GM12892 (cell line): ENCODE results near the gene TMED9.

Experiments used
- DNase-seq: peaks from one replicate; pipeline ENCODE4 v3.0.0; 2011; ENCODE audit not compliant: insufficient read length
- FAIRE-seq: peaks from 2 replicates; lab custom pipeline; 2011; peaks lifted over from hg19 to GRCh38; lab: Jason Lieb, UNC
- POLR2A ChIP-seq: IDR thresholded peaks from 2 replicates; pipeline ENCODE4 v1.6.1; 2011; ENCODE audit warnings: low read depth, low read length, control low read depth
- POLR2AphosphoS5 ChIP-seq: IDR thresholded peaks from 2 replicates; pipeline ENCODE4 v1.6.1; 2011; ENCODE audit warnings: low read depth, low read length, control low read depth
- TAF1 ChIP-seq: IDR thresholded peaks from 2 replicates; pipeline ENCODE4 v1.6.1; 2011; ENCODE audit warnings: low read depth, mild to moderate bottlenecking, control low read depth, low read length, borderline replicate concordance

TMED9 gene

DNA sequence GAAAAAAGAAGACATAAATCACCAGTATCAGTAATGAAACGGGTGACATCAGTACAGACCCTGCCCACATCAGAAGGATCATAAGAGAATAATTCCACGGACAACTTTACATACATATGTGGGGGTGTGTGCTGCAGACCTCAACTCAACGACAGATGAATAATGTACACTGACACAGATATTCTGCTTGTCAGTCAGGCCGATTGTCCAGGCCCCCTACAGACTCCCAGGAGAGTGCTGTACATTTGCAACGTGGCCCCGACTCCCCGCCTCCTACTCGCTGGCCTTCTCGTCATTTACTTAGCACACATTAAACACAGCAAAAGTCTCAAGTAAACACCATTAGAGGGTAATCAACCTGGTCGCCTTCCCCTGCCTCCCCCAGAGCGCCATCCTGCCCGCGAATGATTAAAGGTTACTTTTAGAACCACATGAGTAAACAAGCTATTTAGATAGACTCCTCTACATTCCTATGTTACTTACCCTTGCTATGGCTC is 3.5 kb upstream of the TMED9 start:
- DNase-seq: no peak
- no peak for FAIRE-seq
- TF ChIP-seq POLR2AphosphoS5 (no peak), TAF1 (no peak), POLR2A (no peak)

DNA sequence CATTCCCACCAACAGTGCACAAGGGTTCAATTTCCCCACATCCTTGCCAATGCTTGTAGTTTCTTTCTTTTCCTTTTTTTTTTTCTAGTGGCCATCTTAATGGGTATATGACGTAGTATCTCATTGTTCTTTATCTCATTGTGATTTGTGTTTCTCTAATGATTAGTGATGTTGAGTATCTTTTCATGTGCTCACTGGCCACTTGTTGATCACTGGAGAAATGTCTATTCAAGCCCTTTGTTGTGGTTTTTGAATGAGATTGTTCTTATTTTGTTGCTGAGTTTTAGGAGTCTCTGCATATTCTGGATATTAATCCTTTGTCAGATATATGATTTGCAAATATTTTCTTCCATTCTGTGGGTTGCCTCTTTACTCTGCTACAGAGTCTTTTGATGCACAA is 1.6 kb upstream of the TMED9 start:
- TF ChIP-seq POLR2AphosphoS5: no peak
- no peak for TF ChIP-seq TAF1
- TF ChIP-seq POLR2A: no peak

DNA sequence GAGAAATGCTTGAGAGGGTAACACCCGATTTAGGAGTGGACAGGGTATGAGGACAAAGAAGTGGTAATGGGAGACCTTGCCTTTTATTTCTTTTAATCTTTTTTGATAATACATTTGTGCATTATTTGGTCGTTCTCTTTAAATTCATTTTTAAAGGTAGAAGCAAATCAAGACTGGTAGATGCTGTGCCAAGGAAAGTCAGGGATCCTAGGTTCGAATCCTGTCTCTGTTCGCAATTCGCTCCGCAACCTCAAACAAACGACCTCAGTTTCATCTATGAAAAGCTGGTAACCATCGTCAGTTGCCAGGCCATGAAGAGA is 353 bp upstream of the TMED9 start:
- TF ChIP-seq POLR2AphosphoS5 (no peak), POLR2A (no peak), TAF1 (no peak)
- DNase-seq (no peak), FAIRE-seq (no peak)

More for the DNA sequence above, 1.6 kb upstream of the TMED9 start:
- FAIRE-seq (no peak), DNase-seq (no peak)

DNA sequence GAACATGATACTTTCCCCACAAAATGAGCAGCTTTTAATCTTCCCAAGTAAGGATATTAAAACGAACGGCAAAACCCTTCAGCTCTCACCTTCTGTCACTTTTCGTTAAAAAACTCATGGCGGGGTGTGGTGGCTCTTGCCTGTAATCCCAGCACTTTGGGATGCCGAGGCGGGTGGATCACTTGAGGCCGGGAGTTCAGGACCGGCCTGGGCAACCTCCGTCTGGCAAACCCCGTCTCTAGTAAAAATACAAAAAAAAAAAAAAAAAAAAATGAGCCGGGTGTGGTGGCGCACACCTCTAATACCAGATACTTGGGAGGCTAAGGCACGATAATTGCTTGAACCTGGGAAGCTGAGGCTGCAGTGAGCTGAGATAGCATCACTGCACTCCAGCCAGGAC is 902 bp downstream of the TMED9 start:
- TF ChIP-seq POLR2AphosphoS5 (no peak), POLR2A (no peak), TAF1 (no peak)
- FAIRE-seq (no peak), DNase-seq (no peak)

DNA sequence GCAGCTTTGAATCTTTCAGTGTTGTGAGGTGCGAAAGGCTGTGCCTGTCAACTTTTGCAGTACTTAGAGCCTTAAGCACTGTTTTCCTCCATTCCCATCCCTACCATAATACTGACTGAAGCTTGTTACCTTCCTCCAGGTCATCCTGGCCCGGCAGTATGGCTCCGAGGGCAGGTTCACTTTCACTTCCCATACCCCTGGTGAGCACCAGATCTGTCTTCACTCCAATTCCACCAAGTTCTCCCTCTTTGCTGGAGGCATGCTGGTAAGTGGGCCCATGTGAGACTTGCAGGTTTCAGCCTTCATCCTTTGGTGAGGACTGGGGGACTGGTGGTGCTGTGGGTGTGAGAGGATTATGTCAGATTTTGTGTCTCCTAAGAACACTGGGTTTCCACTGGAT is 1.5 kb downstream of the TMED9 start:
- FAIRE-seq (no peak), DNase-seq (no peak)
- no peak for TF ChIP-seq POLR2A
- no peak for TF ChIP-seq TAF1
- TF ChIP-seq POLR2AphosphoS5: no peak; the same call in 1 of the 2 replicates

DNA sequence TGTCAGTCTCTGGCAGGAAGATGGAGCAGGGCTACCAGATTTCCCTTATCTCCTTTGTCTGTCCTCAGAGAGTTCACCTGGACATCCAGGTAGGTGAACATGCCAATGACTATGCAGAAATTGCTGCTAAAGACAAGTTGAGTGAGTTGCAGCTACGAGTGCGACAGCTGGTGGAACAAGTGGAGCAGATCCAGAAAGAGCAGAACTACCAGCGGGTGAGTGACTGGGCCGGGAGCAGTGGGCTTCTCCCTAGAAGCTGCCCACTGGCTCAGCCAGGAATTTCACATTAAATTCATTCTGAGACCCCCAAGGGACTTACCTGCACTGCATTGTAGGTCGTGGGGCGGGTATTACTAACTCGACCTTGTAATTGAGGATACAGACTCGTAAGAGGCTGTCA is 2.1 kb downstream of the TMED9 start:
- FAIRE-seq: no peak
- DNase-seq: no peak
- TF ChIP-seq POLR2AphosphoS5: no peak
- no peak for TF ChIP-seq POLR2A
- no peak for TF ChIP-seq TAF1

DNA sequence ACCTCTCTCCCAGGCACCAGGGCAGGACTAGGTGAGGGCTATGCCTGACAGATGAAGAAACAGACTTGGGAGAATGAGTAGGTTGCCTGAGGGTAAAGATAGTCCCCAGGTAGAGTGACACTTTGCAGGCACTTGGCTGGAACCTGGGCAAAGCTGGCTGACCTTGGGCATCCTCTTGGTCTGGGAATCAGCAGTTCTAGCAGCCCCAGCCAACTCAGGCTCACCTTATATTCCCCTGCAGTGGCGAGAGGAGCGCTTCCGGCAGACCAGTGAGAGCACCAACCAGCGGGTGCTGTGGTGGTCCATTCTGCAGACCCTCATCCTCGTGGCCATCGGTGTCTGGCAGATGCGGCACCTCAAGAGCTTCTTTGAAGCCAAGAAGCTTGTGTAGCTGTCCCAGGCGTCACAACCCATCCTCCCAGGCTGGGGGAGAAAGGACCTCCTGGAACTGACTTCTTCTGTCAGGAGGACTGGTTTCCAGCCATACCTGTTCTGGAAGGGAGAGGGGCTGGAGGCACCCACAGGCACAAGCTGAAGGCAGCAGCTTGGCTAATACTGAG is 3.1 kb downstream of the TMED9 start:
- no peak for TF ChIP-seq POLR2A
- TF ChIP-seq TAF1: no peak
- no peak for TF ChIP-seq POLR2AphosphoS5
- no peak for FAIRE-seq
- no peak for DNase-seq

DNA sequence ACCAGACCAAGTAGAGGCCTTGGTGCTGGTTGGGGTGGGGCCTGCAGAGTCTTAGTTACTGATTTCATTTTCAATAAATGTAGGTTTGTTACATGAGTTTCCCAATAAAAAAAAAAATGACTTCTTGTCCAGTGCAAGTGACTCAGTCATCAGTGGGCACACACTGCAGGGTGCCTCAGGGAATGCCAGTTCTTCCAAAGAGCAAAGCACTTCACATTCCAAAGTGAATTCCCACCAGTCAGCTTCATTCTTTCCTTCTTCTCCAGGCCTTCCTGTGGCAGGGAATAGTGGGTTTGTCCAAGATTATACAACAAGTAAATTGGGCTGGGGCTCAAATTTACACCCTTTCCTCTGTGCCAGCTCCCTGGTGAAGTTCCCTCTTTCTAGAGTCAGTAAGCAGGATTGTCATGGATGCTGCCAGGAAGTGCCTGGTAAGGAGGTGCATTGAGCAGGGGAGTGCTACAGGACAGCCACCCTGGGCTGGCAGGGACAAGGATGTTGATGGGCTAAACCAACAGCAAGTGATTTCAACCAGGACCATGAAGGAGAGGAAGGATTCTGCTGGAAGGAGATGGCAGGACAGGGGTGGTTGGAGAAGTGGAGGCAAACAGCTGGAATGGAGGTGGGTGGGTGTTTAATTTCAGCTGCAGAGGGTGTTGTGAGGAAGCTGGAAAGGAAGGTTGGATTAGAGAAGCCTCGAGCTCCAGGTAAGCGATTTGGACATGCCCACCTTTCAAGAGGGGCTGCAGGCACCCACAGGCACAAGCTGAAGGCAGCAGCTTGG is 4.2 kb downstream of the TMED9 start:
- TF ChIP-seq POLR2AphosphoS5: no peak
- TF ChIP-seq TAF1: no peak
- TF ChIP-seq POLR2A: no peak
- no peak for DNase-seq
- no peak for FAIRE-seq

DNA sequence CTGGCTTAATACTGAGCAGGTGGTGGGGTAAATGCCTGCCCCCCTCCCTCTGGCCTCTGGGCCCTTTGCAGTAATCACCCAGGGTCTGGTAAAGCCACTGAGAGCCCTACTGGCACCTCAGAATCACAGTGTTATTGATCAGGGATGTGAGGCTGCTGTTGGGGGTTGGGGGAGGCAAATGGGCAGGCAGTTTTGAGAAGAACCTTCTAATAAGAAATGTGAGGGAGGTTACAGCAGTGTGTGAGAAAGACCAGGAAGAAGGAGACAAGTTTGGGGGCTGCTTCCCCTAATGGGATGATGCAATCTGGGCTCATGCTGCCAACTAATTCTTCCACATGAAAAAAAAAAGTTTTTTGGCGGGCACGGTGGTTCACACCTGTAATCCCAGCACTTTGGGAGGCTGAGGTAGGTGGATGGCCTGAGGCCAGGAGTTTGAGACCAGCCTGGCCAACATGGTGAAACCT is 4.8 kb downstream of the TMED9 start:
- TF ChIP-seq POLR2A (no peak), POLR2AphosphoS5 (no peak), TAF1 (no peak)
- DNase-seq (no peak), FAIRE-seq (no peak)

DNA sequence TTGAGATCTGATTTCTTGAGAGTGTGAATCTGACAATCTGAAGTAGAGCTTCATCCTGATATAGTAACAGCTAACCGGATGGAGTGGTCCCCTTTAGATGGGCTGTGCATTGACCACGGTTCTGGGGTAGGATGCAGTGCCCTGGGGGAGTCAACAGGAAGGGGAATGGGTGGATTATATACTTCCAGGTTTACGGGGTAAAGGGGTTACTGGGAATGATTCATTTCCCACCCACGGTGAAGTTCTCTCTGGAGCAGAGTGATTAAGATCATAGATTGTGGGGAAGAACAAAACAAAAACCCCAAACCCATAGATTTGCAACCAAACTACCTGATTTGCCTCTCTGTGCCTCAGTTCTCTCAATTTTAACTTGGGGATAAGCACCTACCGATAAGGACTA is 6.5 kb downstream of the TMED9 start:
- peak; percentile 42; the same call in 1 of the 2 replicates for TF ChIP-seq POLR2AphosphoS5
- no peak for TF ChIP-seq POLR2A
- no peak for FAIRE-seq
- no peak for DNase-seq

DNA sequence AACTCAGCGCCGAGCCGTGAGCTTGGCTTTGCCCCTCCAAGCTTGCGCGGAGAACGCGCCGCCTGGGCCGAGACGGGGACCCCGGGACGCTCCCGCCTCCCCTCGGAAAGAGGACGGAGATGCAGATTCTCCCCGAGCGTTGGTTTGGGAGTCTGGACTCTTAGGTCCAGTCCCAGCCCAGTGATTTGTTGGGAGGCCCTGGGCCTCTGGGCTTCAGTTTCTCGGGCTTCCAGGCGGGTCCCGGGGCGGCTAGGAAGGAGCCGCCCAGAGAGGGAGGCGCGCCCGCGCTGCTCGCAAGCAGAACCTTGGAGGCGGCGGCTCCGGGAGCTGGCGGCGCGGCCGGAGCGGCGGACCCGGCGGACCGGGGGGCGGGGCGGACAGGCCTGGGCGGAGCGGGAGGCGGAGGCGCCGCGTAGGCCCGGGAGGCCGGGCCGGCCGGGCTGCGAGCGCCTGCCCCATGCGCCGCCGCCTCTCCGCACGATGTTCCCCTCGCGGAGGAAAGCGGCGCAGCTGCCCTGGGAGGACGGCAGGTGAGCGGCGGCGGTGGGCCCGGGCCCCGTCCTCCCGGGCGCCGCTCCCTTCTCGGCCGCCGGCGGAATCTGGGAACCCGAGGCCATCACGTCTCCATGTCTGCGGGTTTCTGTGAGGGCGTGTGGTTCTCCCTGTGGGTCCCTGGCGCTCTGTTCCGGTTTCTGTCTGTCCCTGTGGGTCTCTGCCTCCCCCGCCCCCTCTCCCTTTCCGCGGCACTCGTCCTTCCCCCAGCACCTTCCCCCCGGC is 7.9 kb downstream of the TMED9 start, which contains the start of gene B4GALT7:
Gene B4GALT7 (plus strand): TSS at position 402 of the 777 bp plus-strand sequence. CDS start 79 bp downstream, at position 481.
- peak; percentile 72 for FAIRE-seq
- TF ChIP-seq POLR2A: peak; percentile 84; the same call in 1 of the 2 replicates
- TF ChIP-seq POLR2AphosphoS5: peak; percentile 72; the same call in 1 of the 2 replicates
- peak; percentile 67; the same call in 1 of the 2 replicates for TF ChIP-seq TAF1
- peak; percentile 84 for DNase-seq
